ENCODE data around the gene ZNF407. TPM values are rescaled to one million over a fixed set of nuclear protein-coding genes. Genes with fewer than 3 reads are reported as not detected.

ZNF407 gene
- total RNA-seq, 5 donors from 2014 or later (not counting 1 experiment from before 2014, with no cell fraction given): 22.9 to 37.4 (median 24.4) TPM

DNA sequence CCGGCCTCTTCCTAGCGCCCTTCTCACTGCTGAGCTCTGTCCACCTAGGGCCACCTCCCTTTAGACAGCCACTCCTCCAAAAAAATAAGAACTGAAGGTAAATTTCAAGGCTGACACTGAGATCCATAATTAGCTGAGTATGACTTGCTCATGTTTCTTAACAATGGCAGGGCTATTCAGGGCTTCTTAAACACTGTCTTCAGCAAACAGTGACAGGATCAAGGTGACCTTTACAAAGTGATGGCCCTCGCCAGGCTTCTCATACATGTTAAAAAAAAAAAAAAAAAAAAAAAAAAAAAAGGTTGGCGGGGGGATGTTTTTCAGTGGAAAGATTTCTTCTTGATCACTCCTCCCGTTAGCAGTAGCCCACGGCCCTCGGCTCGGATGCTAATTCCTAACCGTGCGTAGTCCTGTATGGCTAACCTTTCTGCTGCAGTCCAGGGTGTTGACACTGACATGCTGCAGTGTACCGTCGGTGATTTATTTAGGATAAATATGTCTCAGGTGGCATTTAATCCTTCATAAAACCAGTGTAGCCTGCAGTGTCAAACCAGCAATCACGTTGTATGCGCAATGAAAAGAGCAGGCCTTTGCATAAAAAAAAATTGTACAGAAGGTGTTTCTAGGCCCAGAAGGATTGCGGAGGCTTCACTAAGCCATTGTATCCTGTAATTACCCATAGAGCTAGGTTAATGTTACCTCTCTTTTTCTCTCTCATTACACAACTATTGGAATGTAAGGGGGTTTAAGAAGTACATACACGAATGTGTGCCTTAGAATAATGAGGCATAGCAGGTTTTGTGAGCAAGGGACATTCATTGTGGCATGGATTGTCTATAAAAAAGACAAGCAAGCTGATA lies 468.6 kb downstream of the ZNF407 start:
- Mint-ChIP-seq H3K4me1 (peaks cover 35 to 42% (median 38%) of the 10 kb centered on the region in 3 donors), H3K36me3 (peaks cover 34% of the 10 kb centered on the region), H3K27ac (no peak overlapping the region), H3K9me3 (no peaks in the 10 kb centered on the region), H3K4me3 (no peak overlapping the region), H3K27me3 (no peaks in the 10 kb centered on the region)
- H3K9me3 ChIP-seq: no peaks in the 10 kb centered on the region
- ATAC-seq (replicated peaks in 1 of 4) (no peak), DNase-seq (no peak)
- peaks cover 11 to 25% of the 10 kb centered on the region in 2 experiments for H3K4me1 ChIP-seq (ENCODE audit: control insufficient read depth in 1 of 2, extremely low read depth in 1 of 2, insufficient read depth in 2 of 2, low read length in 2 of 2)
- H3K4me3 ChIP-seq (ENCODE audit: control insufficient read depth in 1 of 2, extremely low read depth in 1 of 2, low read length in 1 of 2): no peak overlapping the region
- no peaks in the 10 kb centered on the region for H3K27me3 ChIP-seq (replicated peaks in 1 of 2; ENCODE audit: control insufficient read depth in 2 of 2, extremely low read depth in 1 of 2, insufficient read depth in 2 of 2, low read length in 1 of 2)
- ChIA-PET CTCF (interaction anchor here in 1 of 2 donors (0.6 kb wide), 1 partner anchor 52 kb away, joined by 4 read pairs; no protein-coding TSS in a partner anchor), POLR2A (no interaction called here)
- no peak overlapping the region for H3K27ac ChIP-seq (ENCODE audit: low read length)
- peaks cover 11 to 15% of the 10 kb centered on the region in 2 donors for H3K36me3 ChIP-seq (ENCODE audit: control insufficient read depth in 2 of 2, extremely low read depth in 1 of 2, insufficient read depth in 1 of 2, low read length in 1 of 2)
- WGBS (ENCODE audit: insufficient coverage): 96% methylated on average over 7 of the region's 16 CpGs

DNA sequence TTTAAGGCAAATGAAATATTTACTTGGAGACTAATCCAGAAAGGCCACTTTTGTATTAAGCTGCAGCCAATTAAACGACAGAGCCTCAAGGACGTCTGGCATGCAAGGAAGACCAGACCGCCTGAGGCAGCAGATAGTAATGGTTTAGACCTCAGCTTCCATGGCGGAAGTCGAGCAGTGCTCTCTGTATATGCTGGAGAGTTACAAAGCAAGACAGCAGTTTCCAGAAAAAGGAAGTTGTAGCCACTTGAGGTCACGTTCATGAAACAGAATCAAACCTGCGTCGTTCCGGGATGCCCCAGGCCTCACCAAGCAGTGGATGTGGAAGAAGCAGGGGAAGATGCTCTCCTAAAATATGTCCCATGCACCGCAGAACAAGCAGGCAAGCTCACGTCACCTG lies 469.3 kb downstream of the ZNF407 start:
- H3K27ac ChIP-seq (ENCODE audit: low read length): no peak overlapping the region
- peaks cover 15 to 32% of the 10 kb centered on the region in 2 experiments for H3K4me1 ChIP-seq (ENCODE audit: control insufficient read depth in 1 of 2, extremely low read depth in 1 of 2, insufficient read depth in 2 of 2, low read length in 2 of 2)
- peaks cover 11 to 14% of the 10 kb centered on the region in 2 donors for H3K36me3 ChIP-seq (ENCODE audit: control insufficient read depth in 2 of 2, extremely low read depth in 1 of 2, insufficient read depth in 1 of 2, low read length in 1 of 2)
- Mint-ChIP-seq H3K36me3 (peaks cover 30% of the 10 kb centered on the region), H3K4me1 (peaks cover 36 to 49% (median 44%) of the 10 kb centered on the region in 3 donors), H3K27me3 (no peaks in the 10 kb centered on the region), H3K4me3 (no peak overlapping the region), H3K9me3 (no peaks in the 10 kb centered on the region), H3K27ac (no peak overlapping the region)
- POLR2A ChIA-PET: no interaction called here
- peak in 1 of 35 experiments; percentile 16 for DNase-seq
- 81% methylated on average over 8 of the region's 11 CpGs for WGBS (ENCODE audit: insufficient coverage)
- no peak overlapping the region for H3K4me3 ChIP-seq (ENCODE audit: control insufficient read depth in 1 of 2, extremely low read depth in 1 of 2, low read length in 1 of 2)
- H3K27me3 ChIP-seq (replicated peaks in 1 of 2; ENCODE audit: control insufficient read depth in 2 of 2, extremely low read depth in 1 of 2, insufficient read depth in 2 of 2, low read length in 1 of 2): no peaks in the 10 kb centered on the region
- CTCF ChIA-PET: interaction anchor here in 1 of 2 donors (0.6 kb wide), 1 partner anchor 51 kb away, joined by 4 read pairs; no protein-coding TSS in a partner anchor
- H3K9me3 ChIP-seq: no peaks in the 10 kb centered on the region
- no peak for ATAC-seq (replicated peaks in 1 of 4)

DNA sequence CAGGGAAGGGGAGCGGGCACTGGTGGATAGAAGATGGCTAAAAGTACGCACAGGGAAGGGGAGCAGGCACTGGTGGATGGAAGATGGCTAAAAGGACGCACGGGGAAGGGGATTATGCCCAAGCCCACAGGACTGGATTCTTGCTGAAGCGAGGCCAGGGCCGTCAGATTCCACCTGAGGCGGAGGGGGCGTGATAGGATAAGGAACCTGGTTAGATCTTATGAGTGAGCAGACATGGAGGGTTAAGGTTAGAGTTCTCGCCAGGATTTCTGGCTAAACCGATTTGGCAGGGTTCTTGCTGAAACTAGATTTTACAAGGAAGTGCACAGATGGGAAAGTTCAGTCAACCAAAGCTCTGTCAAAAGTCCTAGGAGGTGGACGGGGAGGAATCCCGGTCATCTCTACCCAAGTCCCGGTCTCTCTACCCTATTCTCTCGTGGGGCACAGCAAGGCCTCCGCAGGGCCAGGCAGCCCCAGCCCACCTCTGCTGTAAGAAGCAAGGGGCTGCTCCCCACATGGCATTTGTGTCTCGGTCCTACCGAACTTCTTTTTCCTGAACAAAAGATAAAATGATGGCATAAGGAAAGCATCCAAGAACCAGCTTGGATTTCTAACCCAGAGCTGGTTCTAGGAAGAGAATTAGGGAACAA lies 470.5 kb downstream of the ZNF407 start:
- peaks cover 29% of the 10 kb centered on the region for H3K36me3 Mint-ChIP-seq
- peaks cover 33 to 53% (median 49%) of the 10 kb centered on the region in 3 donors for H3K4me1 Mint-ChIP-seq
- no peak for DNase-seq
- no peak for ATAC-seq (replicated peaks in 1 of 4)
- peak overlapping the region in 2 of 3 donors; percentile 11 to 18 for H3K4me3 Mint-ChIP-seq
- ChIA-PET POLR2A (interaction anchor here in 1 of 2 donors (0.6 kb wide), 1 partner anchor 72 kb away, joined by 4 read pairs; no protein-coding TSS in a partner anchor), CTCF (no interaction called here)
- Histone ChIP-seq H3K9me3 (no peaks in the 10 kb centered on the region), H3K27me3 (replicated peaks in 1 of 2; ENCODE audit: control insufficient read depth in 2 of 2, extremely low read depth in 1 of 2, insufficient read depth in 2 of 2, low read length in 1 of 2) (no peaks in the 10 kb centered on the region), H3K4me3 (ENCODE audit: control insufficient read depth in 1 of 2, extremely low read depth in 1 of 2, low read length in 1 of 2) (no peak overlapping the region), H3K4me1 (ENCODE audit: control insufficient read depth in 1 of 2, extremely low read depth in 1 of 2, insufficient read depth in 2 of 2, low read length in 2 of 2) (peaks cover 15 to 41% of the 10 kb centered on the region in 2 experiments), H3K27ac (ENCODE audit: low read length) (no peak overlapping the region), H3K36me3 (ENCODE audit: control insufficient read depth in 2 of 2, extremely low read depth in 1 of 2, insufficient read depth in 1 of 2, low read length in 1 of 2) (peaks cover 13% of the 10 kb centered on the region in 2 donors)
- no peaks in the 10 kb centered on the region for H3K9me3 Mint-ChIP-seq
- H3K27me3 Mint-ChIP-seq: no peaks in the 10 kb centered on the region
- H3K27ac Mint-ChIP-seq: peak overlapping the region; percentile 79 to 98
- WGBS (ENCODE audit: insufficient coverage): 93% methylated on average over 11 of the region's 17 CpGs

DNA sequence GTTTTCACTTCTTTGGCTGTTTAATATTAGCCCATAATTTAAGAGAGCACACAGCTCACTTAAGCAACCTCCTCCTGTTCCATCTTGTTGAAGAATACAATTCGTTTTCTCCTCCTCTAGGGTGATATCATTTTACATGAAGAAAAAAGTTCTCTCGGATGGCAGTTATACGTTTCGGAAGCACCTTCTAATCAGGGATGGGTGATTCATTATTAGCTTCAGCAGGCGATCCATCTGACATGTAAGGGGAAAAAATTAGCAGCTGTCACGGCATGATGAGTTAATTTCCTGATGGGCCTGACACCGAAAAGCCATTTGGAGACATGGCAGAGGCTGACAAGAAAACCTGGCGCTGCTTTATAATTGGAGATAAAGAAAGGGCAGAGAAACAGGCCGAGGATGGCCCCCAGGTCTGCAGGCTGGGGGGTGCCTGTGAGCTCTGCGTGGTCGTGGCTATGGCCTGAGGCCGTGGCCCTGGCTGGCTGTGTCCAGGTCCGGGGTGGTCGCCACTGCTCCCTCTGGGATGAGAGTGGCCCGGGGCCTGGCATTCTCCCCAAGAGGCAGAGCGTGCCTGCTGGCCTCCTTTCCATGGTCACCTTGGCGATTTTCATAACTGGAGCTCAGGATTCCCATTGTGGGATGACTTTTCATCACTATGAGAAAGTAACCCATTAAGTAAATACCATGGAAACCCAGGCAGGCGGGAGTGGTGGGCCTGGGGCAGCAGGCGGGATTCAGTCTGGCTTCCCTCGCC lies 471.2 kb downstream of the ZNF407 start:
- Mint-ChIP-seq H3K27me3 (no peaks in the 10 kb centered on the region), H3K9me3 (peaks cover 0 to 1% (median under 1%) of the 10 kb centered on the region in 3 donors), H3K4me1 (peaks cover 33 to 56% (median 49%) of the 10 kb centered on the region in 3 donors), H3K36me3 (peaks cover 30% of the 10 kb centered on the region), H3K27ac (peak overlapping the region; percentile 98 to 99), H3K4me3 (peak overlapping the region in 1 of 3 donors; percentile 85)
- no peaks in the 10 kb centered on the region for H3K9me3 ChIP-seq
- no peak for ATAC-seq (replicated peaks in 1 of 4)
- ChIA-PET CTCF (interaction anchor here in 1 of 2 donors (0.5 kb wide), 1 partner anchor 1694 kb away, joined by 3 read pairs; no protein-coding TSS in a partner anchor), POLR2A (interaction anchor here in 1 of 2 donors (0.6 kb wide), 1 partner anchor 73 kb away, joined by 4 read pairs; no protein-coding TSS in a partner anchor)
- peaks cover 15 to 41% of the 10 kb centered on the region in 2 experiments for H3K4me1 ChIP-seq (ENCODE audit: control insufficient read depth in 1 of 2, extremely low read depth in 1 of 2, insufficient read depth in 2 of 2, low read length in 2 of 2)
- peaks cover 8 to 15% of the 10 kb centered on the region in 2 donors for H3K36me3 ChIP-seq (ENCODE audit: control insufficient read depth in 2 of 2, extremely low read depth in 1 of 2, insufficient read depth in 1 of 2, low read length in 1 of 2)
- H3K4me3 ChIP-seq (ENCODE audit: control insufficient read depth in 1 of 2, extremely low read depth in 1 of 2, low read length in 1 of 2): no peak overlapping the region
- H3K27me3 ChIP-seq (replicated peaks in 1 of 2; ENCODE audit: control insufficient read depth in 2 of 2, extremely low read depth in 1 of 2, insufficient read depth in 2 of 2, low read length in 1 of 2): no peaks in the 10 kb centered on the region
- H3K27ac ChIP-seq (ENCODE audit: low read length): peak overlapping the region; percentile 90
- DNase-seq: no peak
- 98% methylated on average over 15 of the region's 20 CpGs for WGBS (ENCODE audit: insufficient coverage)

DNA sequence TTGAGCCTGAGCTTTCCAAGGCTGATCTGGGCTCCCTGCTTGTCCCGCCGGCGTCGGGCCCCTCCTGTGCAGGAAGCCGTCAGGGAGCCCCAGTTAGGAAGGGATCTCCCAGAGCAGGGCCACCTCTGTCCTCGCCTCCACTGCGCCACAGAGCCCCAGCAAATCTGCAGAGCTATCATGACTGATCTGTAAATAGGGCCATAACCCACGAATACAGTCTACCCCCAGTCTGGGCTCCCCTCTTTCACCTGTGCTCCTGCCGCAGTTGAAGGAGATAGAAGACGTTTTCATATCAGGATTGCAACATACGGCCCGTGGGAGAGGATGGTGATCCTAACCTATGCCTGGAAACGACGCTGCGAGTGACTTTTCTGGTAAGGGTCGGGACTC lies 472.6 kb downstream of the ZNF407 start:
- POLR2A ChIA-PET: no interaction called here
- Histone ChIP-seq H3K27me3 (replicated peaks in 1 of 2; ENCODE audit: control insufficient read depth in 2 of 2, extremely low read depth in 1 of 2, insufficient read depth in 2 of 2, low read length in 1 of 2) (no peaks in the 10 kb centered on the region), H3K4me1 (ENCODE audit: control insufficient read depth in 1 of 2, extremely low read depth in 1 of 2, insufficient read depth in 2 of 2, low read length in 2 of 2) (peaks cover 15 to 41% of the 10 kb centered on the region in 2 experiments), H3K27ac (ENCODE audit: low read length) (peak overlapping the region; percentile 90), H3K9me3 (no peaks in the 10 kb centered on the region), H3K36me3 (ENCODE audit: control insufficient read depth in 2 of 2, extremely low read depth in 1 of 2, insufficient read depth in 1 of 2, low read length in 1 of 2) (peaks cover 0 to 7% of the 10 kb centered on the region in 2 donors), H3K4me3 (ENCODE audit: control insufficient read depth in 1 of 2, extremely low read depth in 1 of 2, low read length in 1 of 2) (peak overlapping the region; percentile 52 to 53)
- DNase-seq: no peak
- H3K4me1 Mint-ChIP-seq: peaks cover 33 to 60% (median 49%) of the 10 kb centered on the region in 3 donors
- H3K9me3 Mint-ChIP-seq: peaks cover 4 to 9% (median 8%) of the 10 kb centered on the region in 3 donors
- ATAC-seq (replicated peaks in 1 of 4): no peak
- H3K27me3 Mint-ChIP-seq: no peaks in the 10 kb centered on the region
- H3K4me3 Mint-ChIP-seq: peak overlapping the region; percentile 82 to 85 (median 85)
- WGBS (ENCODE audit: insufficient coverage): 92% methylated on average over 16 of the region's 16 CpGs
- peaks cover 29% of the 10 kb centered on the region for H3K36me3 Mint-ChIP-seq
- H3K27ac Mint-ChIP-seq: peak overlapping the region; percentile 98 to 99
- CTCF ChIA-PET: no interaction called here
